NCI-H446 treated with DMSO at 0.1 percent for 48 hours (cell line): ENCODE data around the gene SRD5A2.
A peak's percentile ranks its signal among the peaks of the same experiment; 100 is the strongest.
"Not testable (repeated sequence)": the region's sequence is repeated elsewhere in the genome, so short reads cannot be mapped to it uniquely, and the experiment has no call there.

Experiments
- DNase-seq: peaks from one replicate; lab custom pipeline; 2025; lab: John Stamatoyannopoulos, UW

SRD5A2 gene

DNA sequence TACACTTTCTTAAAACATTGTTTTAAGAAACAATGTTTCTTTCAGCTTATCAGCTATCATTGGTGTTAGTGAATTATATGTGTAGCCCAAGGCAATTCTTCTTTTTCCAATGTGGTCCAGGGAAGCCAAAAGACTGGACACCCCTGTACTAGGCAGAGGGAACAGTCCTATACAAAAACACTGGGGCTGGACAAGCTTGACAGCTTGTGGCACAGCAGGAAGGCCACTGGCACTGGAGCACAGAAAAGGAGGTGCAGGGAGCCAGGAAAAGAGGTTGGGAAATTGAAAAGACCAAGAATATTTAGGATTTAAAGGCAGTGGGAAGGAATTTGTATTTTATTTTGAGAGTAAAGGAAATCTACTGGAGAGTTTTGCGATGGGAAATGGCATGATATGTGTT is 47.7 kb downstream of the SRD5A2 start:
- no peak for DNase-seq

DNA sequence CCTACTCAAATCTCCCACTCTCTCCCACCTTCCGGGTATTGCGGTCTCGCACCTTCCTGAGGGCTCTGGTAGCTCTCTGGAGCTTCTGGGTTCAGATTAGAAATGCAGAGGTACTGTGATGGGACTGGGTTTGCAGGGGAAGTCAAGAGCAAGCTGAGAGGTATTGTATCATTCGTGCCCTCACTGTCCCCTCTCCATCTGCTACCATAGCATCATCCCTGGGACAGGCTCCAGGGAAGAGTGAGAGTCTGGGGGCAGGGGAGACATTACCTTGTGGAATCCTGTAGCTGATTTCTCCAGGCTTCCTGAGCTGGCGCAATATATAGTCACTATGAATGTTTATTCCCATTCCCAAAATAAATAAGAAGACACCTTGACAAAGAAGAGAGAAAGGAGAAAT is 49.6 kb downstream of the SRD5A2 start:
- DNase-seq, result no peak

DNA sequence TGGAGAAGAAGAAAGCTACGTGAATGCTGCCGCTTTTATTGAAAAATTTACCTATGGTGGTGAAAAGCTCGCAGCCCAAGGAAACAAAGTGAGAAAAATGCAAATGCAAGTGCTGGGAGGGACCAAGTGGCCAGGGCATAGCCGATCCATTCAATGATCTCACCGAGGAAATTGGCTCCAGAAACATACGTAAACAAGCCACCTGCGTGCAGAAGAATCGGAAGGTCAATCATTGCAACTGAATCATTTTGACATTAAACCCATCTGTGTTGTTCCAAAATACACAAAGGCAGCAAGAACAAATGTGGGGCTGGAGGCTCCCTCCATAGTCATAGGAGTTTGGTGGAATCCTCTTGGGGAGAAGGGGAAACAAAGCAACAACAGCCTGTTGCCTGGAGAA is 51.5 kb downstream of the SRD5A2 start:
- DNase-seq, result no peak

DNA sequence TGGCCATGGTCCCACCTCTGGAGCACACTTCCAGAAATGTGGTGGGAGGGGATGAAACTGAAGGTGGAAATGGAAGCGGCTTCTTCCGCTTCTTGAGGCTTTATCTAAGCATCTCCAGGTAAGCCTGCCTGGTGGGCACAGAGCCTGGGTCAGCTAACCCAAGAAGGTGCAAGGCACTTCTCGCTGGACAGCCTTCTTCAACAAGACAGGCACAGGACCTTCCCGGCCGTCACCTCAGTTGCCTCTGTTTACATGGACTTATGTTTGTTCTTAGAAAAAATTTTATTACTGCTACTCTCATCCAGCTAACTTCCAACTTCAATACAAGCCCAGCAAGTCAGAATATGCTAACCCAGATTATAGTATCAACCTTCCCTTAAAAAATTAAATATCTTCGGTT is 51.9 kb downstream of the SRD5A2 start:
- DNase-seq, result no peak

DNA sequence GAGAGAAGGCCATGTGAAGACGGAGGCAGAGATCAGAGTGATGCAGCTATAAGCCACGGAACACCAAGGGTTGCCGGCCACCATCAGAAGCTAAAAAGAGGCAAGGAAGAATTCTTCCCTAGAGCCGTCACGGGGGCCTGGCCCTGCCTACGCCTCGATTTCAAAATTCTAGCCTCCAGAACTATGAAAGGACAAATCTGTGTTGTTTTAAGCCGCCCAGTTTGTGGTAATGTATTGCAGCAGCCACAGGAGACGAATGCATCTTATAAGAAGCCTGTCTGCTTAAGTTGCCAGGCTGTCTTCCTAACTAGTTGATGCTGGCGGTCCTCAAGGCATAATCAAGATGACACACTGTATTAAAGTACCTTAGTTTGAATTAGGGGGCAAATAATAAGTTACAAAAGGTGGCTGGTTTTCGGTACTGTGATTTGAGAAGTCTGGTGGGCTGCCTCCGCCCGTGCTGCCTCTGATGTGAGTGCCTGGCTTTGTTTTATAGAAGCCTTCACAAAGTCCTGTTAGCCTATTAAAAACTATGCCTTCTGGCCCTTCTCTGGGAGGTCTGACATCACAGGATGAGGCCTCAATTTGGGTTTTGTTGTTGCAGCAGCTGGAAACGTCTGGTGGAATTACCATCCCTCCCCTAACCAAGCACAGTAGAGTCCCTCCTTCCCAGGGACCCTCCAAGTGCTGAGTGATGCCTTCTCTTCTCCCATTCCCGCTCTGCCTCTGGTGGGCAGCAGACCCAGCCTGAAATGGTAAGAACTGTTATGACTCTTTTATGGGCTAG is 53.6 kb downstream of the SRD5A2 start:
- no peak for DNase-seq

DNA sequence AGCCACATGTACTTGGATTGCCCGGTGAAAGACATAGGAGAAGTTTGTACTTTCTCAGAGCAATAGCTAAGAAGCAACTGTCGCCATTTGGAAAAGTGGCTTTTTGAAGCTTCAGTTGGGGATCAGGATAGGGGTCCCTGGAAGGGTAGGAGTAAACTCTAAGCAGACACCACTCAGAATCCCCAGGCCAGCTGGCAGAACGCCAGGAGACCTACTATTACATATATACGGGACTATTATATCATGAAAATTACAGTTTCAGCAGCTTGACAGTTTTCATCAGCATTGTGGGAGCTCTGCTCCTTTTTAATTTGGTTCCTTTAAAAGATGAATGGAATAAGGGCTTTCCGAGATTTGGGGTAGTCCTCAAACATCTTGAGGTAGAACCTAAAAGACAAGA is 54.9 kb downstream of the SRD5A2 start:
- no peak for DNase-seq

DNA sequence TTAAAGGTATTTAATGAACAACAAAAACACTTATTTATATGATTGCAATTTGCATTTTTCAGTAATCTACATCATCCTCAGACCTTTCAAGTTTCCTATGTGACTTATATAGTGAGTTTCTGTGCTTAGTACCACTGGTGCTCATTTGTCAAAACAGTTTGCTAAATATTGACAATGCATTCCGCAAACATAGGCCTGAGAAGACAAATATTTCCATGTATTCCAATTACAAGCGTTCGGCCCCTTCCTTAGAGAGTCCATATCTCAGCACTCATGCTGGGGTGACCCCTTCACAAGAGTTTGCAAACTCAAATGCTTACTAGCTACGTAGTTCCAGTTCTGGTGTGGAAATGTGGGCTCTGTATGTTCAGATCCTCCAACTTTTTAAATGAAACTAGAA is 56.1 kb downstream of the SRD5A2 start:
- no peak for DNase-seq

DNA sequence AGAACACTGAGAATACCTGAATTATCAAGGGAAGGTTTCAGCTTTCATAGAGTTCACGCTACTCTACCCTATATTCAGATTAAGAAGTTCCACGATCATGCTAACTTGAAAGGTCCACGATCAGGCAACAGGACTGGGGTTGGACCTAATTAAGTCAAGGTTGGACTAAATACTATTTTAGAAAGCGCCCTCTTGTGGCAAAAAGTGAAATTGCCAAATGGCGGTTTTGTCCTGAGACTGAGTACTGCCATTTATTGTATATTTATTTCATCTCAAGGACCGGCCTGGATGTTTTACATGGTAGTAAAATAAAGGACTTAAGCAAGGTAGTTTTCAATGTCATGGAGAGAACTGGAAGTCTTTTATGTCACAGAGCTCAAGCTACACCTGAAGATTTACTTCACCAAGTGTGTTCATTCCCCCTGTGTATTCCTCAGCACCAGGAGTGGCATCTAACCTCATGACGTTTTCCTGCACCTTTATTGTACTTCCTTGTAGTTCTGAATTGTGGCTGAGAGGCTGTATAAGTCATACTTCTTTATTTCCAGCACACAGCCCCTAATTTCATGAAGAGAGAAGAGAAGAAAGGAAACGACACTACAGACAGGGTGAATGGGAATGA is 56.8 kb downstream of the SRD5A2 start:
- peak; percentile 2 for DNase-seq

DNA sequence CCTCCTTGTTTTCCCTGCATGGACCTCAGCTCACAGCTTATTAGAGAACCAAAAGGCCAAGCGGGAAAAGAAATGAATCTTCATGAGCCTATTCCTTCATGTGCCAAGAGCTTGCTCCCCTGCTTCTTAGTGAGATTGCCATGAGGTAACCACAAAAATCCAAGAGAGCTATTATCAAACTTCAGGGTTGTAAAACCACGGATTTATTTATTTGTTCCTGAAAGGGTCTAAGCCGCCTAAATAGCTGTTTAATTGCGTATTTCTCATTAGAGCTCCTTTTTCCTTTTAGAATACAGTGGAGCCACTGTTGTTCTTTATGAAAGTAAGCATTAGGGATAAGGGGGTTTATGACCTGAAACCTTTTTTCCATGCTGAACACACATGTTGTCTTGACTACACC is 58.0 kb downstream of the SRD5A2 start:
- DNase-seq, result no peak

DNA sequence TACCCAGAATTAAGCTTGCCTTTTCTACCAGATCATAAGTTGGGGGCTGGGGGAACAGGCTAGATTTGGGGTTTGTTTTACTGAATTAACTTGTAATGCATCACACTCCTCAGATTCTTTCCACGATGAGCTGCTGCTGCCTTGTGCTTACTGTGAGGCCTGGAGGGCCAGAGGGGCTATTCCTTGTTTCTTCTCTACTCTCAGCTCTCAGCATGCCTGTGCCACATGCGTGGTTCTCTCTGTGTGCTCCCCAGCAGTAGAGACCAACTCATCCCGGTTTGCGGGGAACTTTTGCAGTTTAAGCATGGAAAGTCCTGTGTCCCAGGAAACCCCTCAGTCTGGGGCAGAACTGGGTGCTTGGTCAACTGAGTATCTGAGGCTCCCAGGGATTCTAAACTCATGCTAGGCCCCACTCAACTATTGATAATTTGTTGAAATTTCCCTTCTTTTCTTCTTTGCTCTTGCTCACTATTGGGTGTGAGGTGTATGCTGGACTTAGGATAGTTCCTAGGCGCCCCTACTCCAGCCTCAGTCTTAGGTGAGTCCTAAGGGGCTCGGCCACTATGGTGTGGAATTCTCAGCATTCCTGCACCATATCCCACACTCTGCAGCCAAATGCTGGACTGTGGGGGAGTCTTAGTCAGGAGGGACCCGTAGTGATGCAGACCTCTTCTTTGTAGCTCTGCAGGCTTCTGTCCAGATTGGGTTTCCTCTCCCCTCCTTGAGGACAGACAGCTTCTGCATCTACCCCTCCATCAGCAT is 63.1 kb downstream of the SRD5A2 start:
- DNase-seq, result no peak

DNA sequence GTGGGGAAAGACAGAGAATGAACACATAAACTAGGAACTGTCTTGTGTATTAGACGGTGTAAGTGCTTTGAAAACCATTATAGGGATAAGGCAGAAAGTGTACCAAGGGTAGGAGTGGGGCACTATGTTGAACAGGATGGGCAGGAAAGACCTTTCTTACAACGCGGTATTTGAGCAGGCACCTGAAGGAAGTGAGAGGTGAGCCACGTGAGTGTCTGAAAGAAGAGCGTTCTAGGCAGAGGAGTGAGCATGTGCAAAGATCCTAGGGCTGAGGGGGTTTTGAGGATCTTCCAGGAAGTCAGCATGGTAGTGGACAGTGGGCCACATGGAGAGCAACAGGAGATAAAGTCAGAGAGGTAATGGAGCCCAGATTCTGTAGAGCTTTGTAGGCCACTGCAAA is 65.2 kb downstream of the SRD5A2 start:
- DNase-seq, result no peak

DNA sequence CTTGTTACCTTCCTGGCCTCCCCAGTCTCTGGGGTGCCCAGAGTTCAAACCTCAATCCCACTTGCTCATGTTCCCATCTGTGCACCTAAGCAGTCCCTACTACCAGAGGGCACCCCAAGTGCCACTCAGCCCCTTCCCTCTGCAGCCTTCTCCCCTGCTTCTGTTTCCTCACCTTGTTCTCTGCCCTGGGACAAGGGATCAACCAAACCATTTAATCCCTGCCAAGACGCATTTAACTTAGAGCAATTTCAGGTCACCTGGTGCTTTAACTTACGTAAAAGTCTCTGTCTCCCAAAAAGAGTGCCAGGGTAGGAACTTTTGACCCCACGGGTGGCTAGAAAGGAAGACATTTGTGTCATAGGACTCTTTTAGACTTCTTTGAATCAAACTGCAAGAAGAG is 67.2 kb downstream of the SRD5A2 start:
- no peak for DNase-seq

DNA sequence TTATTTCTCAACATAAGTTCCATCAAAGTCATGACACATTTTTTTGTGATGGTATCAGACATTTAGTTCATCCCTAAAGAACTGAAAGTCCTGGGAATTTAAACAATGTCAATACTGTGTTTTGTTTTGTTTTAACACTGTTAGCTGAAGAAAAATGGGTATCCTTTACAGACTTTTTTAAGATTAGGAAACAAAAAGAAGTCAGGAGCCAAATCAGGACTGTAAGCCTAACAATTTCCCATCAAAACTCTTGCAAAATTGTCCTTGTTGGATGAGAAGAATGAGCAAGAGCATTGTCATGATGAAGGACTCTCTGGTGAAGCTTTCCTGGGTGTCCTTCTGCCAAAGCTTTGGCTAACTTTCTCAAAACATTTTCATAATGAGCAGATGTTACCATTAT is 69.4 kb downstream of the SRD5A2 start:
- no peak for DNase-seq

DNA sequence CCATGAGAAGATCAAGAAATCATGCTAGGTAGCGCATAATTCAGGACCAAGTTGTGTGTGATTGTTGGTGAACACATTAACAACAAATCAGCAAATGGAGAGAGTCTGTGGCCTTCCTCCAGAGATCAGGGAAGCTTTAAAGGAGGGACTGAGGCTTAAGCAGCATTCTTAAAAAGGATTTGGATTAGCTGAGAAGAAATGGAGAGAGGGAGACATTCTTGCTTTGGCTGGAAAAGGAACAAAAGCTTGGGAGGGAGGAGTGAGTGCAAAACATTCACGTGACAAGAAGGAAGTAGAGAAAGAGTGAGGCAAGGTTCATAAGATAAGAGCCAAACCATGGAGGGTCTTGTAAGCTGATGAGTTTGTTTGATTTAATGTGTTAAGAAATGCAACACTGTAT is 75.6 kb downstream of the SRD5A2 start:
- no peak for DNase-seq

DNA sequence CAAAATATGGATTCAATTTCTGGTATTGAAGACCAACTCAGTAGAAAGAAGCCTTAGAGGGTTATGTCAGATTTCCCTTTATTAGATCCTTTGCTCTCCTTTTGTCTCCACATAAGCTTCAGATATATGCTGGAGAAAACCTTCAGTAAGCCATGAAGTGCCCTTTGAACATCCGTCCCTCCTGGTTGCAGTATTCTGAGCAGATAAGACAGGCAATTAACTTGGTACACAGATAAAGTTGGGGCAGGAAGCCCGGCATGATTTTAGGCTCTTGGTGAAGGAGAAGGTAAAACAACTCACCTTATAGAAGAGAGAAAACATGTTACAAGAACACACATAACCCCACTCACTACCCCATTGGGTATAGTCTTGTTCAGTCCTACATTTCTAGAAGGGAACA is 76.4 kb downstream of the SRD5A2 start:
- DNase-seq, result no peak

DNA sequence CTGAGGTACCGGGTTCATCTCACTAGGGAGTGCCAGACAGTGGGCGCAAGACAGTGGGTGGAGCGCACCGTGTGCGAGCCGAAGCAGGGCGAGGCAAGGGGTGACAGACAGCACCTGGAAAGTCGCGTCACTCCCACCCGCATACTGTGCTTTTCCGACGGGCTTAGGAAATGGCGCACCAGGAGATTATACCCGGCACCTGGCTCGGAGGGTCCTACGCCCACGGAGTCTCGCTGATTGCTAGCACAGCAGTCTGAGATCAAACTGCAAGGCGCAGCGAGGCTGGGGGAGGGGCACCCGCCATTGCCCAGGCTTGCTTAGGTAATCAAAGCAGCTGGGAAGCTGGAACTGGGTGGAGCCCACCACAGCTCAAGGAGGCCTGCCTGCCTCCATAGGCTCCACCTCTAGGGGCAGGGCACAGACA is 84.3 kb downstream of the SRD5A2 start:
- not testable (repeated sequence) for DNase-seq

DNA sequence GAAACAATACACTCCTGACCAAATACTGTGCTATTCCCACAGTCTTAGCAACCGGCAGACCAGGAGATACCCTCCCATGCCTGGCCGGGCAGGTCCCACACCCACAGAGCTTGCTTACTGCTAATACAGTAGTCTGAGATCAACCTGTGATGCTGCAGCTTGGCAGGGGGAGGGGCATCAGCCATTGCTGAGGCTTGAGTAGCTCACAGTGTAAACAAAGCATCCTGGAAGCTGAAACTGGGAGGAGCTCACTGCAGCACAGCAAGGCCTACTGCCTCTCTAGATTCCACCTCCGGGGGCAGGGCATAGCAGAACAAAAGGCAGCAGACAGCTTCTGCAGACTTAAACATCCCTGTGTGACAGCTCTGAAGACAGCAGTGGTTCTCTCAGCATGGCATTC is 91.4 kb downstream of the SRD5A2 start:
- not testable (repeated sequence) for DNase-seq

DNA sequence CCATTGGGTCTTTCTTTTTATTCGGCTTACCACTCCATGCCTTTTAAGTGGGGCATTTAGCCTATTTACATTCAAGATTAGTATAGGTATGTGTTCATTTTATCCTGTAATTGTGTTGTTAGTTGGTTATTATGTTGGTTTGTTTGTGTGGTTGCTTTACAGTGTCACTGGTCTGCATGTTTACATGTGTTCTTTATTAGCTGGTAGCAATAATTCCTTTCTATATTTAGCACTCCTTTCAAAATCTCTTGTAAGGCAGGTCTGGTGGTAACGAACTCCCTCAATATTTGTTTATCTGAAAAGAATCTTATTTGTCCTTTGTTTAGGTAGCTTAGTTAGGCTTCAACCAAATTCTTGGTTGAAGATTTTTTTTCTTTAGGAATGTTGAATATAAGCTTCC is 97.5 kb downstream of the SRD5A2 start:
- DNase-seq, result no peak

DNA sequence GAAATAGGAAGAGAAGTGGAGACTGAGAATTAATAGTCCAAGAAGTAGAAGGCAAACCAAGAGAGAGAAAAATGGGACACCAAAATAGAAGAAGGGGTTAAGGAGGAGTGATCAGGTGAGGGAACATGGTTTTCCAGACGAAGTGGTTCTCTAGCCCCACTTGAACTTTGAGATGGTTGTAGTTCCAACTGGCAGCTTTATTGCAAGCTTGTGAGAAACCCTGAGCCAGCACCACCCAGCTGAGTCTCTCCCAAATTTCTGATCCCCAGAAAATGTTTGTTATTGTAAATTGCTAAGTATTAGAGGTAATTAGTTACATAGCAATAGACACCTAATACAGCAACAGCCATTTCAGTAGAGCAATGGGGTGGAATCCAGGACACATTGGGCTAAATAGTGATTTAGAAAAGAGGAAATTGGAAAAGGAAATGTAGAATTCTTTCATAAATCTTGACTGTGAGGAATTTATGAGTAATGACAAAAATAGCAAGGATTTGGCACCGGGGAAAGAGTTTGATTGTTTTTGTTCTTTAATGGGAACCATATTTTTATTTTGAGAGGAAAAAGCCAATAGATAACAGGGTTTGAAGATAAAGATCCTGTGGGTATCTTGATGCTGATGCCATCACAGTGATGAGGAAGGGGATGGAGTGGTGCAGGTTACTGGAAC is 104.1 kb downstream of the SRD5A2 start:
- no peak for DNase-seq

DNA sequence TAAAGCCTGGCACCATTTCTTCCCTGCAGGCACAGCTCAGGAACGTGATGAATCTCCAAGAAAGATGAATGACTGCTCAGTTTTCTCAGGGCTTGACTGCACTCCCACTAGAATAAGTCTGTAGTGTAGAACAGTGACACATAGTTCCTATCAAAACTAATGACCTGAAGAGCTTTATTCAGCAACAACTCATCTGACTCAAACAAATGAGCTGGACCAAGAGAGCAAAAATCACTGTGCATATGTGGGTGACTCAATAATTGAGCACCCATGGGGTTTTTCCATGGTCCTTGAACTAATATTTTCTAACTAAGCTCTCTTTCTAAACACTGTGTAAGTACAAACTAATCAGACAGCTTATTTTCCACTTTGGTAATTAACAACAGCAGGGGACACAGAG is 105.0 kb downstream of the SRD5A2 start:
- no peak for DNase-seq

DNA sequence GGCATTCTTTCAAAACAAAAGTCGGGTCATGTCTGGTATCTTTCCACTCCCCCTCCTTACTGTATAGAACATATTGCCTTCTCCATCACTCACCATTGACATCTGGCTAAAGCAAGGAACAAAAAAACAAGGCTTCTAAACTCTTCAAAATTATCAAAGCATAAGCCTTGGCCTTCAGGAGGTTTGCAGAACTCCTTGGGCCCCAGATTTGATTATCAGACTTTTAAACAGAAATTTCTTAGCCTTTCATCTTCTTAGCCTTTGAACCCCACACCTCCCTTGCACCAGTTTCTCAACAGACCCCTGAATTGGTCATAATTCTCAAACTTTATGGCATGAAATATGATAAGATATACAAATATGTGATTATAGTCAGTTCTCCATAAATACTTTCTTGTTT is 106.4 kb downstream of the SRD5A2 start:
- DNase-seq, result no peak
